ENCODE measurements around the gene TRPV4. TPM values are rescaled to one million over a fixed set of nuclear protein-coding genes. Genes with fewer than 3 reads are reported as not detected.

Gene TRPV4
- total and polyA plus RNA-seq, 4 donors: 1.9 to 6.5 (median 2.2) TPM

GRCh38 chr12:109802828-109803227, 30.4 kb downstream of the TRPV4 start:
- Histone ChIP-seq H3K4me3 (no peak overlapping the region), H3K4me1 (ENCODE audit: control insufficient read depth in 5 of 5, insufficient read depth in 5 of 5, low read length in 5 of 5) (peaks cover 0 to 3% (median 0%) of the 10 kb centered on the region in 5 donors), H3K9me3 (ENCODE audit: control insufficient read depth in 4 of 4, insufficient read depth in 3 of 4, low read length in 3 of 4) (no peaks in the 10 kb centered on the region), H3K27ac (ENCODE audit: low read depth in 1 of 2, low read length in 1 of 2) (no peak overlapping the region), H3K9ac (ENCODE audit: insufficient read depth in 1 of 2, low read length in 2 of 2) (no peak overlapping the region), H3K27me3 (ENCODE audit: control insufficient read depth in 3 of 3, insufficient read depth in 3 of 3, low read length in 2 of 3) (no peaks in the 10 kb centered on the region), H3K36me3 (ENCODE audit: control insufficient read depth in 4 of 4, insufficient read depth in 4 of 4, low read length in 4 of 4) (no peaks in the 10 kb centered on the region)
- DNase-seq (no peak), ATAC-seq (ENCODE audit: insufficient read depth, low FRiP score) (no peak)
- TF ChIP-seq, protein P1, sequence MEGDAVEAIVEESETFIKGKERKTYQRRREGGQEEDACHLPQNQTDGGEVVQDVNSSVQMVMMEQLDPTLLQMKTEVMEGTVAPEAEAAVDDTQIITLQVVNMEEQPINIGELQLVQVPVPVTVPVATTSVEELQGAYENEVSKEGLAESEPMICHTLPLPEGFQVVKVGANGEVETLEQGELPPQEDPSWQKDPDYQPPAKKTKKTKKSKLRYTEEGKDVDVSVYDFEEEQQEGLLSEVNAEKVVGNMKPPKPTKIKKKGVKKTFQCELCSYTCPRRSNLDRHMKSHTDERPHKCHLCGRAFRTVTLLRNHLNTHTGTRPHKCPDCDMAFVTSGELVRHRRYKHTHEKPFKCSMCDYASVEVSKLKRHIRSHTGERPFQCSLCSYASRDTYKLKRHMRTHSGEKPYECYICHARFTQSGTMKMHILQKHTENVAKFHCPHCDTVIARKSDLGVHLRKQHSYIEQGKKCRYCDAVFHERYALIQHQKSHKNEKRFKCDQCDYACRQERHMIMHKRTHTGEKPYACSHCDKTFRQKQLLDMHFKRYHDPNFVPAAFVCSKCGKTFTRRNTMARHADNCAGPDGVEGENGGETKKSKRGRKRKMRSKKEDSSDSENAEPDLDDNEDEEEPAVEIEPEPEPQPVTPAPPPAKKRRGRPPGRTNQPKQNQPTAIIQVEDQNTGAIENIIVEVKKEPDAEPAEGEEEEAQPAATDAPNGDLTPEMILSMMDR (IDR thresholded peaks at IDR 0.05; ENCODE audit: control extremely low read depth, extremely low read depth): no peak
- WGBS, 2 donors: 94% methylated on average over 15 of the region's 15 CpGs

DNA sequence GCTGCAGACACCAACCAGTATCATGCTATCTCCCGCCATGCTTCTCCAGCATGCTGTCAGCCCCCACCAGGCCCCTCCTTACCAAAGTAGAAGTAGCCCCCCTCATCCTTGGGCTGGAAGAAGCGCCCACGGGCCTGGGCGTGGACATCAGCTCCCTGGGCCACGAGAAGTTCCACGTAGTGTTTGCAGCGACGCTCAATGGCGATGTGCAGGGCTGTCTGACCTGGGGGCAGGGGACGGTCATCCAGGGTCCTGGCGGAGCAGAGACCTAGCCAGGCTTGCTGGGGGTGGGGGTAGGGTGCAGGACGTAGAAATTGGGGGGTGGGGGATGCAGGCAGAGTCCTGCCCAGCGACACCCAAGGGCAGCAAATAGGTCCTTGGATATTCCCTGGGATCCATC, 32.7 kb downstream of the TRPV4 start:
- Histone ChIP-seq H3K9me3 (ENCODE audit: control insufficient read depth in 4 of 4, insufficient read depth in 3 of 4, low read length in 3 of 4) (no peaks in the 10 kb centered on the region), H3K36me3 (ENCODE audit: control insufficient read depth in 4 of 4, insufficient read depth in 4 of 4, low read length in 4 of 4) (no peaks in the 10 kb centered on the region), H3K27ac (ENCODE audit: low read depth in 1 of 2, low read length in 1 of 2) (no peak overlapping the region), H3K27me3 (ENCODE audit: control insufficient read depth in 3 of 3, insufficient read depth in 3 of 3, low read length in 2 of 3) (no peaks in the 10 kb centered on the region), H3K9ac (ENCODE audit: insufficient read depth in 1 of 2, low read length in 2 of 2) (no peak overlapping the region), H3K4me3 (no peak overlapping the region), H3K4me1 (ENCODE audit: control insufficient read depth in 5 of 5, insufficient read depth in 5 of 5, low read length in 5 of 5) (peaks cover 0 to 3% (median 0%) of the 10 kb centered on the region in 5 donors)
- 94 to 95% methylated on average over 13 of the region's 13 CpGs for WGBS, 2 donors
- ATAC-seq (ENCODE audit: insufficient read depth, low FRiP score) (no peak), DNase-seq (no peak)
- TF ChIP-seq, protein P1 (IDR thresholded peaks at IDR 0.05; ENCODE audit: control extremely low read depth, extremely low read depth): no peak

GRCh38 chr12:109798691-109799090, 34.5 kb downstream of the TRPV4 start:
- Histone ChIP-seq H3K4me3 (no peak overlapping the region), H3K9ac (ENCODE audit: insufficient read depth in 1 of 2, low read length in 2 of 2) (no peak overlapping the region), H3K27me3 (ENCODE audit: control insufficient read depth in 3 of 3, insufficient read depth in 3 of 3, low read length in 2 of 3) (no peaks in the 10 kb centered on the region), H3K4me1 (ENCODE audit: control insufficient read depth in 5 of 5, insufficient read depth in 5 of 5, low read length in 5 of 5) (no peaks in the 10 kb centered on the region), H3K9me3 (ENCODE audit: control insufficient read depth in 4 of 4, insufficient read depth in 3 of 4, low read length in 3 of 4) (no peaks in the 10 kb centered on the region), H3K36me3 (ENCODE audit: control insufficient read depth in 4 of 4, insufficient read depth in 4 of 4, low read length in 4 of 4) (no peaks in the 10 kb centered on the region), H3K27ac (ENCODE audit: low read depth in 1 of 2, low read length in 1 of 2) (no peak overlapping the region)
- no peak for ATAC-seq (ENCODE audit: insufficient read depth, low FRiP score)
- DNase-seq: no peak
- TF ChIP-seq, protein P1 (IDR thresholded peaks at IDR 0.05; ENCODE audit: control extremely low read depth, extremely low read depth): no peak
- 88 to 91% methylated on average over 20 of the region's 20 CpGs for WGBS, 2 donors

Data from lung (tissue), 12 donors.